Osteoblast (primary cell): ENCODE data around the gene RNASE7. TPM values are rescaled to one million over a fixed set of nuclear protein-coding genes. Genes with fewer than 3 reads are reported as not detected.

Experiments used
- DNase-seq: peaks from one replicate; pipeline ENCODE4 v3.0.0; 2011; ENCODE audit warnings: low spot score, mixed read lengths; ENCODE audit not compliant: insufficient read length; ENCODE audit errors: missing footprints
- H2AFZ ChIP-seq: 2 replicates; pipeline ENCODE4 v1.6.0; 2011; ENCODE audit warnings: mild to moderate bottlenecking, low read length
- H3K27ac ChIP-seq: 2 replicates; pipeline ENCODE4 v1.5.1; 2011; ENCODE audit warnings: mild to moderate bottlenecking, low read depth, low read length, moderate library complexity
- H3K27me3 ChIP-seq: 2 replicates; pipeline ENCODE4 v1.6.0; 2012; ENCODE audit warnings: mild to moderate bottlenecking, control low read depth, inconsistent platforms, low read length, moderate library complexity; ENCODE audit not compliant: insufficient read depth
- H3K36me3 ChIP-seq: 2 replicates; pipeline ENCODE4 v1.5.1; 2011; ENCODE audit warnings: mild to moderate bottlenecking, low read length, control low read depth, moderate library complexity; ENCODE audit not compliant: insufficient read depth
- H3K4me1 ChIP-seq: 2 replicates; pipeline ENCODE4 v1.5.1; 2011; ENCODE audit warnings: mild to moderate bottlenecking, low read length, control low read depth, moderate library complexity; ENCODE audit not compliant: insufficient read depth
- H3K4me2 ChIP-seq: 2 replicates; pipeline ENCODE4 v1.6.0; 2011; ENCODE audit warnings: mild to moderate bottlenecking, low read length; ENCODE audit not compliant: insufficient read depth
- H3K4me3 ChIP-seq: fragments of 200-600 bp; sonication (generic); 3 replicates; pipeline ENCODE4 v1.5.1; 2012; ENCODE audit warnings: mild to moderate bottlenecking, low read length, inconsistent platforms; ENCODE audit not compliant: insufficient read depth
- H3K79me2 ChIP-seq: 2 replicates; pipeline ENCODE4 v1.6.0; 2012; ENCODE audit warnings: mild to moderate bottlenecking, low read length, control low read depth, inconsistent platforms; ENCODE audit not compliant: insufficient read depth
- H3K9me3 ChIP-seq: 2 replicates; pipeline ENCODE4 v1.5.1; 2011; ENCODE audit warnings: low read depth, low read length, control low read depth
- H4K20me1 ChIP-seq: 2 replicates; pipeline ENCODE4 v1.6.0; 2012; ENCODE audit warnings: mild to moderate bottlenecking, low read length, control low read depth; ENCODE audit not compliant: insufficient read depth
- CTCF ChIP-seq: IDR thresholded peaks from 2 replicates; pipeline ENCODE4 v1.5.1; 2011; ENCODE audit warnings: mild to moderate bottlenecking, low read depth, low read length, moderate library complexity; ENCODE audit errors: extremely low read depth
- total RNA-seq: library from RNA; depleted of rRNA; stranded (reverse); fragments of >200 nt; gene quantifications from 2 replicates; pipeline ENCODE4 v1.2.3, GENCODE V29; 2012

The RNASE7 gene
- total RNA-seq, 1 donor, result not detected

DNA sequence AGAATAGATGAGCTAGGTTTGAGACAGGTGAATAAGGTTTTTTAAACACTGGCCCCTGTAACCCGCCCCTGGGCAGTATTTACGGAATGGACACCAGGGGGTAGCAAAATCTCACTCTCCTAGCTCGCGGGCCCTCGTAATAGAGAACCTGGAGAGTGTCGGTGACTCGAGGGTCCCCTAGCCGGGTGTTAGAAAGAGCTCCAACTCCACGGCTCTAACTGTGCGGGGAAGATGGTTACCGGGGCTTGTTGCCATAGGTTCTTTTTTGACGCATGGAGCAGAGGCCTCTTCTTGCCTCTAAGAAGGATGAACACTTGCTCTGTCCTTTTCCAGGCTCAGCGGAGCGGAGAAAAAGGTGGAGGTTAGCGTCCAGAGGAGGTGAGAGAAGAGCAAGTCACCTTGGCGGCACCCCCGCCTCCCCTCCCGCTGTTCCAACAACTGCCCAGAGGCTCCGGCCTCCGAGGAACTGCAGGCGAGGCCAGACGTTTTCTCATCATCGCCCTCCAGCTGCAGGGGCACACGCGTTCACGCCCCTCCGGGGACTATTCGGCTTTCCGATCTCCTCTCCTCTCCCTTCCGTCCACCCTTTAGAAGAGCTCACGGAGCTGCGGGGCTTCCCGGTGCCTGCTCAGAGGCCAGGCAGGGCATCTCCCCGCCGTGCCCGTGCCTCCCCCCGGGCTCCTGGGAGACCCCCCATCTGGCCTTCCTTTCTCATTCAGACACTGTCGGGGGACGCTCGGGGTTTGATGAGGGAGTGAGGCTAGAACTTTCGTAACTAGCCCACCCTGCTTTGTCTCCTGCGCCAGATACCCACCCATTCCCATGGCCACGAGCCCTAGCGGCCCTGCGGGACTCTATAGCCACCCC is 26.6 kb downstream of the RNASE7 start:
- peaks cover 11% of the 10 kb centered on the region for H3K79me2 ChIP-seq
- peak; percentile 88 for DNase-seq
- H4K20me1 ChIP-seq, result peaks cover 10% of the 10 kb centered on the region
- peaks cover 37% of the 10 kb centered on the region for H3K4me1 ChIP-seq
- no peaks in the 10 kb centered on the region for H3K9me3 ChIP-seq
- H3K36me3 ChIP-seq, result peaks cover 10% of the 10 kb centered on the region
- peak overlapping the region; percentile 63 for H3K27ac ChIP-seq
- H2AFZ ChIP-seq, result peak overlapping the region; percentile 87
- TF ChIP-seq CTCF, result peak; percentile 67
- no peaks in the 10 kb centered on the region for H3K27me3 ChIP-seq
- peak overlapping the region; percentile 76 for H3K4me3 ChIP-seq
- H3K4me2 ChIP-seq, result peak overlapping the region; percentile 92

DNA sequence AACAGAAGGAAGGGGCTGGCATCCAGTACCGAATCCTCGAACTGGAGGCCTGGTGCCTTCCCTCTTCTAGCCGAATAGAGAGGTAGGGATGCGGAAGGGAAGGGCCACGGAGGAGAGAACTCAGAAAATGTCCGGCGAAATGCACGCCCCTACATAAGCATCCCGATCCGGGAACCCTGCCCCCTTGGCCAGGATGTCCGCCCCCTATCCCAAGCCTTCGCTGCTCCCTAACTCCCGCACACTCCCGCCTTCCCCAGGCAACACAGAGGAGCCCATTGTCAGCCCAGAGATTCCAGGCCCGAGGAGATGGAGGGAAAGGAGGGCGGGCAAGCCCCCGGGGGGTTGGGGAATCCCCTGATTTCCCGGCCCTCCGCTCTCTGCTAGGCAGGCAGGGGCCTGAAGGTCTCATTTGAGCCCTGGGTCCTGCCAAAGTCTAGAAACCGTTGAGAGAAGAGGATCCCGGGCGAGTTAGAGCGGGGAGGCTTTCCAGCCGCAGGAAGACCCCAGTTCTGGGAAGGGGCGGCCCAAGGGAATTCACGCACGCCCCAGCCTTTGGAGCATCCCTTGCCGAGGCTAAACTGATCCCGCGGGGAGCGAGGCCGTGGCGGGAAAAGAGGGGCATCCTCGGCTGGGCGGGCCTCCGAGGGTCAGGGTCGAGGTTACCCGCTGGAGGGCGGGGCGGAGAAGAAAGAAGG is 27.4 kb downstream of the RNASE7 start:
- H3K4me1 ChIP-seq, result peaks cover 35% of the 10 kb centered on the region
- H3K27ac ChIP-seq, result peak overlapping the region; percentile 63
- H4K20me1 ChIP-seq, result peaks cover 15% of the 10 kb centered on the region
- peak; percentile 88 for DNase-seq
- peaks cover 15% of the 10 kb centered on the region for H3K36me3 ChIP-seq
- H3K4me2 ChIP-seq, result peak overlapping the region; percentile 92
- H3K4me3 ChIP-seq, result peak overlapping the region; percentile 76
- H3K79me2 ChIP-seq, result peaks cover 17% of the 10 kb centered on the region
- TF ChIP-seq CTCF, result no peak
- no peaks in the 10 kb centered on the region for H3K9me3 ChIP-seq
- peak overlapping the region; percentile 87 for H2AFZ ChIP-seq
- no peaks in the 10 kb centered on the region for H3K27me3 ChIP-seq

- Histone ChIP-seq H3K9me3 (no peaks in the 10 kb centered on the region), H3K27me3 (no peaks in the 10 kb centered on the region), H3K27ac (peak within 1 kb of the TSS; percentile 91), H3K4me3 (peak within 1 kb of the TSS; percentile 76), H2AFZ (peak within 1 kb of the TSS; percentile 87), H3K4me2 (peak within 1 kb of the TSS; percentile 93), H3K79me2 (peaks cover 17% of the 10 kb centered on the region), H3K4me1 (peaks cover 35% of the 10 kb centered on the region), H4K20me1 (peaks cover 19% of the 10 kb centered on the region), H3K36me3 (peaks cover 20% of the 10 kb centered on the region)
- DNase-seq, result peak; percentile 92
- no peak for TF ChIP-seq CTCF
These were observed 28.0 kb downstream of the RNASE7 start, which contains the start of gene ARHGEF40 for GRCh38 chr14:21070083-21070609. ARHGEF40 (plus strand) TSS chr14:21070304; CDS start chr14:21070397, 93 bp downstream.
